ENCODE measurements around the gene MINPP1.

DNA sequence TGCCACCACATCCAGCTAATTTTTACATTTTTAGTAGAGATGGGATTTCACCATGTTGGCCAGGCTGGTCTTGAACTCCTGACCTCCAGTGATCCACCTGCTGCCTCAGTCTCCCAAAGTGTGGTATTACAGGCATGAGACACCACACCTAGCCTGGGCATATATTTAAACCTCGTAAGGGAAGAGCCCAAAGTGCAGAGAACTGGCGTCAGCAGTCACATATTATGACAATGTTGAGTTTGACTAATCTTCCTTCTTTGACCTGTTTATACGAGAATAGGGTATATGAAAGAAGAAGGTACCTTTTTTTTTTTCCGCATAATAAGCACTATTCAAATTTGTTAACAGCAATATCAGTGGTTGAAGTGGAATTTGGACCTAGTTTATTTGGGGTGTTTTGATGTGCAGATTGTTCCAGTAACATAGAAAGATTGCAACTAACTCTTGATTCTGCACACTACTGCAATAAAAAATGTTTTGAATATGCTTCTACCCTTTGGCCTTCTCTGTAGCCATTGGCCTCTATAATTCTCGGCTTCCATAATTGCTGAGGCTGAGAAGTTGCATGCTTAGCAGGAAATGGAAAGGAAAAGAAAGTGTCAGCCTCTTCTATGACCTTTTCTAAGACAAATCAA, 55.9 kb downstream of the MINPP1 start:
- TF ChIP-seq REST (IDR thresholded peaks at IDR 0.05; ENCODE audit: insufficient read depth in 1 of 2, low read depth in 2 of 2, low read length in 1 of 2) (no peak), POLR2AphosphoS5 (IDR thresholded peaks at IDR 0.05; ENCODE audit: low read depth, low read length) (no peak), TCF7L2 (IDR thresholded peaks at IDR 0.05; ENCODE audit: low read depth, low read length) (no peak)
- TF ChIP-seq, protein P1, sequence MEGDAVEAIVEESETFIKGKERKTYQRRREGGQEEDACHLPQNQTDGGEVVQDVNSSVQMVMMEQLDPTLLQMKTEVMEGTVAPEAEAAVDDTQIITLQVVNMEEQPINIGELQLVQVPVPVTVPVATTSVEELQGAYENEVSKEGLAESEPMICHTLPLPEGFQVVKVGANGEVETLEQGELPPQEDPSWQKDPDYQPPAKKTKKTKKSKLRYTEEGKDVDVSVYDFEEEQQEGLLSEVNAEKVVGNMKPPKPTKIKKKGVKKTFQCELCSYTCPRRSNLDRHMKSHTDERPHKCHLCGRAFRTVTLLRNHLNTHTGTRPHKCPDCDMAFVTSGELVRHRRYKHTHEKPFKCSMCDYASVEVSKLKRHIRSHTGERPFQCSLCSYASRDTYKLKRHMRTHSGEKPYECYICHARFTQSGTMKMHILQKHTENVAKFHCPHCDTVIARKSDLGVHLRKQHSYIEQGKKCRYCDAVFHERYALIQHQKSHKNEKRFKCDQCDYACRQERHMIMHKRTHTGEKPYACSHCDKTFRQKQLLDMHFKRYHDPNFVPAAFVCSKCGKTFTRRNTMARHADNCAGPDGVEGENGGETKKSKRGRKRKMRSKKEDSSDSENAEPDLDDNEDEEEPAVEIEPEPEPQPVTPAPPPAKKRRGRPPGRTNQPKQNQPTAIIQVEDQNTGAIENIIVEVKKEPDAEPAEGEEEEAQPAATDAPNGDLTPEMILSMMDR (IDR thresholded peaks at IDR 0.05): no peak
